Stromal cell of bone marrow (primary cell): ENCODE measurements around the gene UBE2L5.

Experiments
- DNase-seq: peaks from one replicate; pipeline ENCODE4 v3.0.0-alpha.2; 2012; ENCODE audit warnings: low read depth

The UBE2L5 gene

DNA sequence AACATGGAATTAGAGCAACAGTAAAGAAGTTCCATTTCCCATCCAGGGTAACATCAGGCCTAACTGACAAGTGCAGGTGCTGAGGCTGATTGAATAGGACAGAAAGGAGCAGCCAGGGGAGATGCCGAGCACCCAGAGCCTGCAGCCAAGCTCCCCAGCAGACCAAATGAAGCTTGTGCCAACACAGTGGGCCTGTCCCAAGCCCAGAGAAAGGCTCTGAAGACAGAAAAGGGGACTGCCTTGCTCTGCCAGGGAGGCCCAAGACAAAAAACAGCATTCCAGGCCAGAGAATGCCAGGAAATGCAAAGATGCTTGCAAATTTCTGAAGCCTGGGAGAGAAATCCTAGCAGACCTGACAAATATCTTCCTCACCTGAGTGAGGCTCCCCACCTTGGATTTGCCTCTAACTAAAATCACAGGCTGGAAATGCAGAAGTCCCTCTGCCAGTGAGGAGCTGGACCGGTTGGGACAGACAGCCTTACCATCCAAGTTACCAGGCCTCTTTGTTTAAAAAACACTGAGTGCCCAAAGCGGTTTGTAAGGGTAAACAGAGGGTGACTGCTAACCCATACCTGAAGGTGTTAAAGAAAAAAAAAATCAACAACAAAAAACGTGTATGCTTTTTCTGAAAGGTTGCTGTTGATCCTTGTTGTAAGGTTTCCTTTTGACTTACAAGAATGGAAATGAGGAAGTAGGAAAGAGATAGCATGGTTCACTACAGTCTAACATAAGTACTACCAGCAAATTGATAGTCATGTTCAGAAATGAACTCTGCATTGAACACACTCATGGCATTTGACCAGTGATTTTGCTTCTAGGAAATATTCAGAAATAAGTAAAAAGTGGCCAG is 55.3 kb downstream of the UBE2L5 start:
- no peak for DNase-seq
